ENCODE measurements around the gene HMGA1.
A peak's percentile ranks its signal among the peaks of the same experiment; 100 is the strongest.
"Not testable (repeated sequence)": the region's sequence is repeated elsewhere in the genome, so short reads cannot be mapped to it uniquely, and the experiment has no call there.

The HMGA1 gene

DNA sequence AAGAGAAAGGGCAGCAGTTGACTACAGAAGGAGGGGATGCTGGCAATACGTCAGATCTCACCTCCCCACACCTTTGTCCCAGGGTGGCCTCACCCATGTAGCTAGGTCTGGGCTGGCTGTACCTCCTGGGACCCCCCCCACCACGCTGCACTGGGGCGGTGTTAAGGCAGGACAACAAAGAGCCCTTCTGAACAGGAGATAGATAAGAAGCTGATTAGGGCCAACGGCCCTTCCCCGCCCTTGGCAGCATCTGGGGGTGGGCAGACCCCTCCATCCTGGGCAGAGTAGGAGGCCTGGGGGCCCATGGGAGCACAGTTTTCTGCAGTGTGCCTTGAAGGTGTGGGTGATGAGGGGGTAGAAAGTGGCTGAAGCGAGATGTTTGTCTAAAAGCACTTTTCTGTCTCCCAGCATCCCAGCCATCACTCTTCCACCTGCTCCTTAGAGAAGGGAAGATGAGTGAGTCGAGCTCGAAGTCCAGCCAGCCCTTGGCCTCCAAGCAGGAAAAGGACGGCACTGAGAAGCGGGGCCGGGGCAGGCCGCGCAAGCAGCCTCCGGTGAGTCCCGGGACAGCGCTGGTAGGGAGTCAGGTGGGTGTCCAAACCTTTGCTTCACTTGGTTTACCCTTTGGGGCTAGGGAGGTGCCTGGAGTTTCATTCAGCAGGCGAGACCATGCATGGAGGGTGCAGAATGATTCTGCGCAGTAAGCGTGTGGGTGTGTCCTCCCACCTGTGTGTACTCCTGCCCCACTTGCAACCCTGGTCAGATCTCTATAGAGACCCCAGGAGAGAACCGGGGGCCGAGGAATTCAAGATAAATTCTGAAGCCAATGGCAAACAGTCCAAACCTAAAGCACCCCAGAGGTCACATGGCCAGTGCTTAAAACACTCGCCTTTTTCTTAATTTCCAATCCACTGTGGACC lies 3.9 kb downstream of the HMGA1 start:
- DNase-seq: no peak

GRCh38 chr6:34241351-34242215 lies 4.9 kb downstream of the HMGA1 start:
- no peak for DNase-seq

- DNase-seq: no peak
Observed at GRCh38 chr6:34242252-34243130, 5.8 kb downstream of the HMGA1 start.

- no peak for DNase-seq
Observed at GRCh38 chr6:34243131-34243771, 6.6 kb downstream of the HMGA1 start.

- DNase-seq: peak; percentile 83
Observed at GRCh38 chr6:34243901-34244884, 7.5 kb downstream of the HMGA1 start.

- not testable (repeated sequence) for DNase-seq
Observed at GRCh38 chr6:34245032-34245760, 8.5 kb downstream of the HMGA1 start.

DNA sequence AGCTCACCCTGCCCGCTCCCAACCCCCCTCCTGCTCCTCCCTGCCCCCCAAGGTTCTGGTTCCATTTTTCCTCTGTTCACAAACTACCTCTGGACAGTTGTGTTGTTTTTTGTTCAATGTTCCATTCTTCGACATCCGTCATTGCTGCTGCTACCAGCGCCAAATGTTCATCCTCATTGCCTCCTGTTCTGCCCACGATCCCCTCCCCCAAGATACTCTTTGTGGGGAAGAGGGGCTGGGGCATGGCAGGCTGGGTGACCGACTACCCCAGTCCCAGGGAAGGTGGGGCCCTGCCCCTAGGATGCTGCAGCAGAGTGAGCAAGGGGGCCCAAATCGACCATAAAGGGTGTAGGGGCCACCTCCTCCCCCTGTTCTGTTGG lies 9.1 kb downstream of the HMGA1 start:
- not testable (repeated sequence) for DNase-seq

DNA sequence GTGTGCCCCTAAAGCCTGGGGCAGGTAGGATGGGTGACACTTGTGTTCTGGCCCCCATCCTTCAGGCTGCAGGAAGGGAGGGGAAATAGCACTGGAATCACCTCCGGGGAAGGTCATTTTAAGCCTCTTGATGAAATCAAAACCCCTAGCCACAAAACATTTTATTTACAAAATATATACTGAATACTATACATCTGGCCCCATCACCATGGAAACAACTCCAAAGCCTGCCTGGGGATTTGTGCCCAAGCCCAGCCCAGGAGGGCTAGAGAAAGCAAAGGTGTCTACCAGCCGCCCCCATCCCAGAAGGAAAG lies 9.5 kb downstream of the HMGA1 start:
- no peak for DNase-seq

DNA sequence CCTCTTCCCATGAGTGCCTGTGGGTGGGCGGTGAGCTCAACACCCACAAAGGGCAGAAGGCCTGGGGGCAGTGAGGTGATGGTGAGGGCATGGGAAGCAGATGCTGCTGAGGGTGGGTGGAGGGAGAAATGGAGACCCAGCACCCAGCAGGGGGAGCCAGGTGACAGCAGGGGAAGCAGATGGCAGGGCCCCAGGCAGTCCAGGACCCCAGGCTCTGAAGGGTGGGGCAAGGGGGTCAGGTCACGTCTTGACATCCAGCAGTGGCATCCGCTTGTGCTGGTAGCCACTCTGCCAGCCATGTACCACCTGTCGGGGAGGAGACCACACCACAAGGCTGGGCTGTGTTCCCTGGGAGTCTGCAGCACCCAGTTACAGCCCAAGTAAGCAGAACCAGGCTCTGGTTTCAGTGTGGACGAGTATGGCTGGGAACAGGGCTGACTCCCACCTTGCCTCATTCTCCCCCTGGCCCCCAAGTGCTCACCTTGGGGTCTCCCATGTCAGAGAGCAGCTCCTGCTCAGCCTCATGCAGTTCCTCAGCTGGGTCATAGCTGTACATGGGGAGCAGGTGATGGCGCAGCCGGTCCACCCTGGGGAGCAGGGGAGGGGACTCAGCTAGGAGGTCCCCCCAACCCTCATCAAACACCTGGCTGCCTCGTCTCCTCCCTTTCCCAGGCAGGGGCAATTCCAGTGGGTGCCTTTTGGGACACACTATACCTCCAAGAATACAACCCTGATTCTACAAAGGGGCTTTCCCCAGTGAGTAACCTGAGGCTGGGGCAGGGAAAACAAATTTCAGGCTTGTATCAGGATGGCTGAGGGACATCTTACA lies 10.1 kb downstream of the HMGA1 start:
- peak; percentile 36 for DNase-seq

- no peak for DNase-seq
Observed at GRCh38 chr6:34247481-34248197, 11.0 kb downstream of the HMGA1 start.

DNA sequence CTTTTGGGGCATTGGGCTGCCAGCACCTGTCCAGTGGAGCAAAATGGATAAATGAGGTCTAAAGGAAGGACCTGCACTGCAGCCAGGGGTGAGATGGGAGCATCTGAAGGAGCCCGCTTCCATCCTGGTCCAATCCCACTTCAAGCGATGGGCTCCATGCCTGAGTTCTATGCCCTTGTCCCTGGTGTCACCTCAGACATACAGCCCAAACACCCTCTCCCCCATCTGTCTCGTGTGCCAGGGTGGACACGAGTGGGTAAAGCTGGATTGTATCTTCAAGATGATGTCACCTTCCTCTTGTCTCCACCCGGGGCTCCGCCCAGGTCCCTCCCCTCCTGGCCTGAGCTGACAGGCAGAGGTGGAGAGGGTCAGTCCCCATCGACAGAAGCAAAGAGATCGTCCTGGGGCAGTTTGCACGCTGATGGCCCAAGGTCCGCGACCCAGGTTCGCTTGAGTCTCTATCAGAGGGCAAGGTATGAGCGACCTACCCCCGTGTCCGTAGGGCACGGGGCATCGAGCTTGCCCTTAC lies 11.6 kb downstream of the HMGA1 start:
- DNase-seq: no peak

- peak; percentile 94 for DNase-seq
Observed at GRCh38 chr6:34248727-34249468, 12.2 kb downstream of the HMGA1 start, which contains the start of gene SMIM29. Gene SMIM29 (minus strand): TSS chr6:34249006. CDS start chr6:34247791, 1,215 bp downstream.

GRCh38 chr6:34249469-34250261 lies 13.0 kb downstream of the HMGA1 start:
- no peak for DNase-seq

DNA sequence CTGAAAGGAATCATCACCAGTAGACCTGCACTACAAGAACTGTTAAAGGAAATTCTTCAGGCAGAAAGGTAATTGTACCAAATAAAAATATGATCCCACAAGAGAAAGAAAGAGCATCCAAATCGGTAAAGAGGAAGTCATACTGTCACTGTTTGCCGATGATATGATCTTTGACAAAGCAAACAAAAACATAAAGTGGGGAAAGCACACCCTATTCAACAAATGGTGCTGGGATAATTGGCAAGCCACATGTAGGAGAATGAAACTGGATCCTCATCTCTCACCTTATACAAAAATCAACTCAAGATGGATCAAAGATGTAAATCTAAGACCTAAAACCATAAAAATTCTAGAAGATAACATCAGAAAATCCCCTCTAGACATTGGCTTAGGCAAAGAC lies 15.7 kb downstream of the HMGA1 start:
- DNase-seq: not testable (repeated sequence)

DNA sequence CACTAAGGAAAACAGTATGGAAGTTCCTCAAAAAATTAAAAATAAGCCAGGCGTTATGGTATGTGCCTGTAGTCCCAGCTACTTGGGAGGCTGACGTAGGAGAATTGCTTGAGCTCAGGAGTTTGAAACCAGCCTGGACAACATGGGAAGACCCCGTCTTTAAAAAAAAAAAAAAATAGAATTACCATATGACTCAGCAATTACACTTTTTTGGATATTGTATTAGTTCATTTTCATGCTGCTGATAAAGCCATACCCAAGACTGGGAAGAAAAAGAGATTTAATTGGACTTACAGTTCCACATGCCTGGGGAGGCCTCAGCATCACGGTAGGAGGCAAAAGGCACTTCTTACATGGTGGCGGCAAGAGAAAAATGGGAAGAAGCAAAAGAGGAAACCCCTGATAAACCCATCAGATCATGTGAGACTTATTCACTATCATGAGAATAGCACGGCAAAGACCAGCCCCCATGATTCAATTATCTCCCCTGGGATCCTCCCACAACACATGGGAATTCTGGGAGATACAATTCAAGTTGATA lies 22.9 kb downstream of the HMGA1 start:
- DNase-seq: no peak

DNA sequence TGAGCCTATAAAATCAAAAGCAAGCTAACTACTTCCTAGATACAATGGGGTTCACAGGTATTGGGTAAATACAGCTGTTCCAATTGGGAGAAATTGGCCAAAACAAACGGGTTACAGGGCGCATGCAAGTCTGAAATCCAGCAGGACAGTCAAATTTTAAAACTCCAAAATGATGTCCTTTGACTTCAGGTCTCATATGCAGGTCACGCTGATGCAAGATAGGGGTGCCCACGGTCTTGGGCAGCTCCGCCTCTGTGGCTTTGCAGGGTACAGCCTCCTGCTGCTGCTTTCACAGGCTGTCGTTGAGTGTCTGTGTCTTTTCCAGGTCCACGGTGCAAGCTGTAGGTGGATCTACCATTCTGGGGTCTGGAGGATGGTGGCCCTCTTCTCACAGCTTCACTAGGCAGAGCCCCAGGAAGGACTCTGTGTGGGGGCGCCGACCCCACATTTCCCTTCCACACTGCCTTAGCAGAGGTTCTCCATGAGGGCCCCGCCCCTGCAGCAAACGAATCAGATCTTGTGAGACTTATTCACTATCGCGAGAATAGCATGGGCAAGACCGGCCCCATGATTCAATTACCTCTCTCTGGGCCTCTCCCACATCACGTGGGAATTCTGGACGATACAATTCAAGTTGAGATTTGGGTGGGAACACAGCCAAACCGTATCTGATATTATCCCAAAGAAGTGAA lies 24.0 kb downstream of the HMGA1 start:
- DNase-seq: no peak
